A204.1 (cell line): ENCODE measurements around the gene SLC22A23.

ENCODE experiments used
- FAIRE-seq: peaks from 2 replicates; lab custom pipeline; 2012; peaks lifted over from hg19 to GRCh38; lab: Jason Lieb, UNC

SLC22A23 gene

GRCh38 chr6:3282476-3283236 lies 174.2 kb downstream of the SLC22A23 start:
- FAIRE-seq = no peak

GRCh38 chr6:3281631-3282475 lies 175.0 kb downstream of the SLC22A23 start:
- no peak for FAIRE-seq

- FAIRE-seq = no peak
Observed at GRCh38 chr6:3280866-3281465, 175.9 kb downstream of the SLC22A23 start.

- no peak for FAIRE-seq
Observed at GRCh38 chr6:3280091-3280490, 176.8 kb downstream of the SLC22A23 start.

GRCh38 chr6:3278691-3279090 lies 178.2 kb downstream of the SLC22A23 start:
- FAIRE-seq = no peak

- FAIRE-seq = no peak
Observed at GRCh38 chr6:3277851-3278416, 178.9 kb downstream of the SLC22A23 start.

- no peak for FAIRE-seq
Observed at GRCh38 chr6:3277251-3277650, 179.6 kb downstream of the SLC22A23 start.

- no peak for FAIRE-seq
Observed at GRCh38 chr6:3276174-3277167, 180.4 kb downstream of the SLC22A23 start.

- no peak for FAIRE-seq
Observed at GRCh38 chr6:3273707-3274521, 182.9 kb downstream of the SLC22A23 start.

- FAIRE-seq = no peak
Observed at GRCh38 chr6:3272911-3273547, 183.8 kb downstream of the SLC22A23 start.

GRCh38 chr6:3271756-3272155 lies 185.1 kb downstream of the SLC22A23 start:
- no peak for FAIRE-seq

- FAIRE-seq = no peak
Observed at GRCh38 chr6:3270258-3270657, 186.6 kb downstream of the SLC22A23 start.

GRCh38 chr6:3269281-3269975 lies 187.4 kb downstream of the SLC22A23 start:
- FAIRE-seq = no peak

GRCh38 chr6:3268680-3269079 lies 188.2 kb downstream of the SLC22A23 start:
- no peak for FAIRE-seq

GRCh38 chr6:3267162-3267561 lies 189.7 kb downstream of the SLC22A23 start:
- no peak for FAIRE-seq

GRCh38 chr6:3266170-3266569 lies 190.7 kb downstream of the SLC22A23 start:
- FAIRE-seq = no peak

- no peak for FAIRE-seq
Observed at GRCh38 chr6:3265671-3266070, 191.2 kb downstream of the SLC22A23 start.

GRCh38 chr6:3264356-3264755 lies 192.5 kb downstream of the SLC22A23 start:
- no peak for FAIRE-seq

- FAIRE-seq = no peak
Observed at GRCh38 chr6:3263096-3263495, 193.8 kb downstream of the SLC22A23 start.
